IMR-90 (cell line): ENCODE data around the gene ODF2. TPM values are rescaled to one million over a fixed set of nuclear protein-coding genes. Genes with fewer than 3 reads are reported as not detected.

Experiments used
- ATAC-seq: fragments of 200-7000 bp; cut with Tn5 transposase; 2 replicates; pipeline ENCODE4 v1.9.1; 2020; ENCODE audit warnings: low read depth, mild to moderate bottlenecking, moderate library complexity
- BruUV-seq: library from RNA; stranded (reverse); fragments of 400-500 nt; replicated peaks from 2 replicates; lab custom pipeline; 2021; lab: Mats Ljungman, UMichigan
- CTCF ChIA-PET: fragments of 300-600 bp; formaldehyde crosslinking; extraction: SDS; loops from one replicate; lab custom pipeline; 2021; ENCODE audit warnings: antibody characterized with exemption; lab: Yijun Ruan, JAX
- POLR2A ChIA-PET: fragments of 300-600 bp; sonication (Branson Sonifier 250); formaldehyde crosslinking; loops from one replicate; lab custom pipeline; 2022; ENCODE audit warnings: antibody characterized with exemption; ENCODE audit not compliant: unreplicated experiment; lab: Charles Lee
- DNase-seq: peaks from one replicate; pipeline ENCODE4 v3.0.0; 2013
- H2AFZ ChIP-seq: replicated peaks from 2 replicates; pipeline ENCODE3; 2013; ENCODE audit warnings: low read length, mild to moderate bottlenecking; ENCODE audit not compliant: poor library complexity
- H2AK5ac ChIP-seq: 2 replicates; pipeline ENCODE4 v1.6.1; 2013; ENCODE audit warnings: low read depth, low read length, inconsistent platforms
- H2AK9ac ChIP-seq: replicated peaks from 2 replicates; pipeline ENCODE3; 2013; ENCODE audit warnings: mild to moderate bottlenecking, low read depth, low read length, moderate library complexity; ENCODE audit not compliant: poor library complexity
- H2BK120ac ChIP-seq: 2 replicates; pipeline ENCODE4 v1.6.1; 2013; ENCODE audit warnings: low read depth, low read length, inconsistent platforms
- H2BK15ac ChIP-seq: 3 replicates; pipeline ENCODE4 v1.6.1; 2013; ENCODE audit warnings: low read depth, low read length, inconsistent platforms
- H2BK20ac ChIP-seq: 2 replicates; pipeline ENCODE4 v1.6.1; 2013; ENCODE audit warnings: low read depth, mild to moderate bottlenecking, inconsistent platforms, low read length, moderate library complexity
- H2BK5ac ChIP-seq: 2 replicates; pipeline ENCODE4 v1.6.1; 2013; ENCODE audit warnings: mild to moderate bottlenecking, low read depth, low read length, inconsistent platforms; ENCODE audit not compliant: poor library complexity, severe bottlenecking
- H3K14ac ChIP-seq: replicated peaks from 2 replicates; pipeline ENCODE4 v1.6.1; 2013; ENCODE audit warnings: low read depth, low read length, inconsistent platforms
- H3K18ac ChIP-seq: 2 replicates; pipeline ENCODE4 v1.6.1; 2013; ENCODE audit warnings: low read depth, low read length, control low read depth
- H3K23ac ChIP-seq: 2 replicates; pipeline ENCODE4 v1.6.1; 2013; ENCODE audit warnings: low read depth, low read length, inconsistent platforms
- H3K27ac ChIP-seq: 2 replicates; pipeline ENCODE4 v1.5.1; 2013; ENCODE audit warnings: mild to moderate bottlenecking, control low read depth, low read length; ENCODE audit not compliant: insufficient read depth
- H3K27me3 ChIP-seq: 2 replicates; pipeline ENCODE4 v1.6.1; 2013; ENCODE audit warnings: low read length; ENCODE audit not compliant: control insufficient read depth, insufficient read depth
- H3K36me3 ChIP-seq: 2 replicates; pipeline ENCODE4 v1.6.1; 2013; ENCODE audit warnings: low read length, mixed read lengths; ENCODE audit not compliant: control insufficient read depth, insufficient read depth
- H3K4ac ChIP-seq: 2 replicates; pipeline ENCODE4 v1.6.1; 2013; ENCODE audit warnings: low read depth, low read length, inconsistent platforms
- H3K4me1 ChIP-seq: 2 replicates; pipeline ENCODE4 v1.6.1; 2013; ENCODE audit warnings: low read length, mixed read lengths; ENCODE audit not compliant: control insufficient read depth, insufficient read depth
- H3K4me2 ChIP-seq: 2 replicates; pipeline ENCODE4 v1.6.1; 2013; ENCODE audit warnings: low read depth, mild to moderate bottlenecking, control low read depth, low read length, moderate library complexity
- H3K4me3 ChIP-seq: 2 replicates; pipeline ENCODE4 v1.5.1; 2013; ENCODE audit warnings: low read depth, mild to moderate bottlenecking, control low read depth, low read length, moderate library complexity; ENCODE audit not compliant: insufficient read depth
- H3K56ac ChIP-seq: 2 replicates; pipeline ENCODE4 v1.6.1; 2013; ENCODE audit warnings: low read length, inconsistent platforms; ENCODE audit not compliant: insufficient read depth; ENCODE audit errors: extremely low read depth
- H3K79me1 ChIP-seq, 2 experiments: 2 replicates each; pipeline ENCODE4 v1.6.1; 2013; ENCODE audit warnings: low read length in 2 of 2, inconsistent platforms in 1 of 2, low read depth in 1 of 2
- H3K9ac ChIP-seq: 2 replicates; pipeline ENCODE4 v1.6.1; 2013; ENCODE audit warnings: low read depth, low read length, control low read depth
- H3K9me1 ChIP-seq: 2 replicates; pipeline ENCODE4 v1.6.1; 2013; ENCODE audit warnings: low read length, inconsistent platforms; ENCODE audit not compliant: insufficient read depth
- H3K9me3 ChIP-seq: 2 replicates; pipeline ENCODE4 v1.6.1; 2013; ENCODE audit warnings: low read length; ENCODE audit not compliant: control insufficient read depth, insufficient read depth
- H4K20me1 ChIP-seq: 2 replicates; pipeline ENCODE4 v1.6.1; 2013; ENCODE audit warnings: low read length, inconsistent platforms; ENCODE audit not compliant: insufficient read depth
- H4K5ac ChIP-seq: 2 replicates; pipeline ENCODE4 v1.6.1; 2013; ENCODE audit warnings: mild to moderate bottlenecking, low read depth, low read length, control low read depth
- H4K8ac ChIP-seq, 2 experiments: 2 replicates each; pipeline ENCODE4 v1.6.1; 2013; ENCODE audit warnings: low read depth in 2 of 2, low read length in 2 of 2, control low read depth in 1 of 2, inconsistent platforms in 1 of 2
- H4K91ac ChIP-seq: 2 replicates; pipeline ENCODE4 v1.6.1; 2013; ENCODE audit warnings: low read depth, low read length, inconsistent platforms; ENCODE audit not compliant: insufficient read depth
- BHLHE40 ChIP-seq: fragments of 150-350 bp; IDR thresholded peaks from 2 replicates; pipeline ENCODE4 v1.6.1; 2016; ENCODE audit warnings: mild to moderate bottlenecking, low read depth, low read length
- FOS ChIP-seq: fragments of 150-350 bp; IDR thresholded peaks from 2 replicates; pipeline ENCODE4 v1.6.1; 2016; ENCODE audit warnings: low read depth, low read length
- MAZ ChIP-seq: IDR thresholded peaks from 2 replicates; pipeline ENCODE4 v1.6.1; 2012; ENCODE audit warnings: low read depth, mild to moderate bottlenecking, low read length, improper control_type of control experiment, moderate library complexity, borderline replicate concordance
- POLR2A ChIP-seq: IDR thresholded peaks from 2 replicates; pipeline ENCODE4 v1.6.1; 2012; ENCODE audit warnings: mild to moderate bottlenecking, low read depth, low read length
- RCOR1 ChIP-seq: IDR thresholded peaks from 2 replicates; pipeline ENCODE4 v1.6.1; 2012; ENCODE audit warnings: mild to moderate bottlenecking, low read length, improper control_type of control experiment; ENCODE audit not compliant: insufficient replicate concordance
- RFX5 ChIP-seq: IDR thresholded peaks from 2 replicates; pipeline ENCODE4 v1.8.0; 2012; ENCODE audit warnings: low read depth, mild to moderate bottlenecking, low read length, moderate library complexity
- SMC3 ChIP-seq: fragments of 150-350 bp; IDR thresholded peaks from 2 replicates; pipeline ENCODE4 v1.6.1; 2016; ENCODE audit warnings: low read depth, mild to moderate bottlenecking, antibody characterized with exemption, low read length, moderate library complexity
- WGBS, 2 experiments: methylation state at CpG; one replicate each; pipeline versions ENCODE4 v1.1.5 to v1.1.7; 2013; ENCODE audit warnings: missing lambda C conversion rate in 2 of 2; ENCODE audit not compliant: insufficient read length in 1 of 2; ENCODE audit errors: extremely low coverage in 2 of 2; 5-methylcytosine and 5-hydroxymethylcytosine counted together
- dilution Hi-C: fragments of 300-500 bp; cut with HindIII; formaldehyde crosslinking; loops from one replicate; pipeline ENCODE4 v1.14.3; 2018; ENCODE audit warnings: low sequenced_read_pairs; ENCODE audit not compliant: unreplicated experiment
- in situ Hi-C: fragments of 300-500 bp; cut with MboI; formaldehyde crosslinking; loops from 3 replicates; pipeline ENCODE4 v1.14.3; 2019; ENCODE audit warnings: low sequenced_read_pairs, inconsistent platforms, mixed read lengths
- intact Hi-C: fragments of 100-400 bp; cut with micrococcal nuclease; formaldehyde crosslinking; loops from 2 replicates; pipeline ENCODE4 v1.10.0; 2022
- polyA plus RNA-seq, 3 experiments: library from polyadenylated mRNA; depleted of rRNA; stranded (reverse); fragments of >200 nt; gene quantifications; 2 replicates each; pipeline ENCODE4 v1.2.3, GENCODE V29; 2012; ENCODE audit warnings: low replicate concordance in 1 of 3
- total RNA-seq: library from RNA; depleted of rRNA; stranded (reverse); fragments of >200 nt; gene quantifications from 2 replicates; pipeline ENCODE4 v1.2.3, GENCODE V29; 2012

Gene ODF2
- total and polyA plus RNA-seq, 2 of the 4 experiments (the other 2 are of a cell fraction): 40.2 to 46.4 TPM

DNA sequence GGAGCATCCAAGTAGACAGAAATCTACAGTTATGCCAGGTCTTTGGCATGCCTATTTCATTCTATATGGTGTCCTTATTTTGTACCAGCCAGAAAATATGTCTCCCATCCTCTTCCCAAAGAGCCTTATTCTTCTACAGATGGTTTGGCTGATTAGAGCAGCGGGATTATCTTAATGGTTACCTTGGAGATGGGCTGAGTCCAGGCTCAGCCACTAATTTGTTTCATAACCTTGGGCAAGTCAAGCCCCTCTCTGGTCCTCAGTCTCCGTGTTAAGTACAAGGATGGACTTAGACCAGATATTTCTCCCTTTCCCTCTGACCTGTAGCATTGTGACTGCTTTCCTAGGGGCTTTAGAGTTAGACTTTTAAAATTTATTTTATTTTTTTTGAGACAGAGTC, 37.6 kb downstream of the ODF2 start:
- Histone ChIP-seq H2AK9ac (no peak overlapping the region), H4K20me1 (no peaks in the 10 kb centered on the region), H4K5ac (no peak overlapping the region), H3K27me3 (no peaks in the 10 kb centered on the region), H3K23ac (no peak overlapping the region), H3K18ac (no peak overlapping the region), H3K9me3 (no peaks in the 10 kb centered on the region), H4K8ac (no peak overlapping the region), H3K79me1 (no peaks in the 10 kb centered on the region; a peak in 1 of 4 replicates), H3K4me2 (no peak overlapping the region), H4K91ac (no peak overlapping the region), H2AFZ (no peak overlapping the region), H2BK15ac (no peak overlapping the region), H3K4me1 (no peaks in the 10 kb centered on the region), H3K56ac (no peak overlapping the region), H2BK120ac (no peak overlapping the region), H3K9ac (no peak overlapping the region), H3K4ac (no peak overlapping the region), H2AK5ac (no peak overlapping the region), H3K9me1 (no peaks in the 10 kb centered on the region), H3K14ac (no peak overlapping the region), H3K4me3 (no peak overlapping the region), H2BK5ac (no peak overlapping the region), H3K27ac (no peak overlapping the region), H3K36me3 (peaks cover 41% of the 10 kb centered on the region), H2BK20ac (no peak overlapping the region)
- WGBS, 2 experiments: no CpG with 5 or more reads among the region's 2 CpGs
- in situ Hi-C loops (no loop called here), intact Hi-C loops (no loop called here), dilution Hi-C loops (no loop called here)
- TF ChIP-seq RCOR1 (no peak), MAZ (no peak), POLR2A (no peak), SMC3 (no peak), RFX5 (no peak), BHLHE40 (no peak), FOS (no peak)
- BruUV-seq: no TSS peak
- POLR2A ChIA-PET: no interaction called here
- CTCF ChIA-PET: no interaction called here
- DNase-seq: no peak
- no peak for ATAC-seq
